B cell (primary cell): Measurements from ENCODE around the gene GSE1. TPM values are rescaled to one million over a fixed set of nuclear protein-coding genes. Genes with fewer than 3 reads are reported as not detected.

ENCODE experiments used
- ATAC-seq: fragments of 200-7000 bp; cut with Tn5 transposase; one replicate; pipeline ENCODE4 v1.10.0; 2021; ENCODE audit warnings: low read depth, mild to moderate bottlenecking, moderate number of reproducible peaks, moderate library complexity
- CTCF ChIA-PET: fragments of 350-600 bp; sonication (Branson Sonifier 250); formaldehyde crosslinking; loops from one replicate; lab custom pipeline; 2021; ENCODE audit warnings: antibody characterized with exemption, inconsistent platforms; lab: Charles Lee
- POLR2A ChIA-PET: fragments of 350-600 bp; sonication (Branson Sonifier 250); formaldehyde crosslinking; loops from one replicate; lab custom pipeline; 2021; ENCODE audit warnings: antibody characterized with exemption; lab: Charles Lee
- DNase-seq: peaks from one replicate; pipeline ENCODE4 v3.0.0; 2013
- H2AFZ ChIP-seq: 2 replicates; pipeline ENCODE4 v1.6.1; 2012; ENCODE audit warnings: mild to moderate bottlenecking, low read depth, low read length; ENCODE audit not compliant: insufficient read depth, poor library complexity, severe bottlenecking
- H3K27ac ChIP-seq, 2 donors: 1 replicate in 1 of 2; 2 replicates in 1 of 2; pipeline ENCODE4 v1.5.1; 2012 to 2013; ENCODE audit warnings: low read length in 2 of 2, mild to moderate bottlenecking in 2 of 2, moderate library complexity in 1 of 2
- H3K27me3 ChIP-seq, 4 experiments: fragments of 200-600 bp in 1 of 4; sonication (generic) in 1 of 4; replicated peaks in 1 of 4; 1 replicate in 2 of 4; 2 replicates in 2 of 4; pipeline versions ENCODE4 v1.6.1 to v1.7.0; 2013 to 2016; ENCODE audit warnings: low read length in 3 of 4, mild to moderate bottlenecking in 2 of 4, mixed read lengths in 1 of 4, moderate library complexity in 1 of 4; ENCODE audit not compliant: insufficient read depth in 4 of 4, control insufficient read depth in 3 of 4; ENCODE audit errors: control extremely low read depth in 1 of 4
- H3K36me3 ChIP-seq, 2 experiments: replicated peaks in 1 of 2; 1 replicate in 1 of 2; 2 replicates in 1 of 2; pipeline versions ENCODE4 v1.6.1 to v1.7.1; 2013; ENCODE audit warnings: low read length in 1 of 2; ENCODE audit not compliant: insufficient read depth in 2 of 2, control insufficient read depth in 1 of 2; ENCODE audit errors: control extremely low read depth in 1 of 2, extremely low read depth in 1 of 2
- H3K4me1 ChIP-seq, 2 donors: fragments of 200-600 bp in 1 of 2; sonication (generic) in 1 of 2; 1 replicate in 1 of 2; 2 replicates in 1 of 2; pipeline versions ENCODE4 v1.5.1 to v1.6.1; 2013 to 2017; ENCODE audit warnings: low read length in 2 of 2; ENCODE audit not compliant: control insufficient read depth in 2 of 2, insufficient read depth in 2 of 2
- H3K4me2 ChIP-seq: replicated peaks from 2 replicates; pipeline ENCODE3; 2012; ENCODE audit warnings: mild to moderate bottlenecking, low read depth, low read length; ENCODE audit not compliant: poor library complexity, severe bottlenecking
- H3K4me3 ChIP-seq, 5 experiments: fragments of 200-600 bp in 1 of 5; sonication (generic) in 1 of 5; 1 replicate in 3 of 5; 2 replicates in 2 of 5; pipeline versions ENCODE4 v1.5.1 to v1.7.0; 2011 to 2016; ENCODE audit warnings: low read length in 4 of 5, mild to moderate bottlenecking in 4 of 5, low read depth in 2 of 5, control low read depth in 1 of 5, moderate library complexity in 1 of 5; ENCODE audit not compliant: insufficient read depth in 1 of 5; ENCODE audit errors: control extremely low read depth in 1 of 5, extremely low read depth in 1 of 5
- H3K79me2 ChIP-seq: fragments of 200-600 bp; sonication (generic); one replicate; pipeline ENCODE4 v1.6.0; 2016; ENCODE audit warnings: low read length; ENCODE audit not compliant: control insufficient read depth, insufficient read depth
- H3K9ac ChIP-seq: fragments of 200-600 bp; sonication (generic); 2 replicates; pipeline ENCODE4 v1.6.1; 2017; ENCODE audit warnings: mild to moderate bottlenecking, low read length, moderate library complexity
- H3K9me3 ChIP-seq, 3 donors: one replicate each; pipeline versions ENCODE4 v1.6.1 to v1.7.1; 2013; ENCODE audit warnings: low read length in 2 of 3; ENCODE audit not compliant: control insufficient read depth in 2 of 3, insufficient read depth in 1 of 3; ENCODE audit errors: control extremely low read depth in 1 of 3
- H4K20me1 ChIP-seq: 2 replicates; pipeline ENCODE4 v1.6.0; 2012; ENCODE audit warnings: mild to moderate bottlenecking, low read length; ENCODE audit not compliant: insufficient read depth, control insufficient read depth, poor library complexity, severe bottlenecking
- H3K27ac Mint-ChIP-seq: one replicate; pipeline ENCODE4 v1.8.0; 2021; ENCODE audit warnings: mixed read lengths
- H3K27me3 Mint-ChIP-seq: one replicate; pipeline ENCODE4 v1.8.0; 2021; ENCODE audit warnings: mixed read lengths
- H3K4me1 Mint-ChIP-seq: one replicate; pipeline ENCODE4 v1.8.0; 2021; ENCODE audit warnings: mixed read lengths
- H3K4me3 Mint-ChIP-seq: one replicate; pipeline ENCODE4 v1.8.0; 2021; ENCODE audit warnings: mixed read lengths
- H3K9me3 Mint-ChIP-seq: one replicate; pipeline ENCODE4 v1.8.0; 2022; ENCODE audit warnings: mixed read lengths; ENCODE audit not compliant: insufficient read depth
- CTCF ChIP-seq: fragments of 200-600 bp; IDR thresholded peaks from one replicate; pipeline ENCODE4 v1.8.0; 2022; ENCODE audit warnings: antibody characterized with exemption, mild to moderate bottlenecking
- EZH2 ChIP-seq: IDR thresholded peaks from 2 replicates; pipeline ENCODE4 v1.6.1; 2012; ENCODE audit warnings: borderline replicate concordance, low read depth, mild to moderate bottlenecking, moderate library complexity, low read length; ENCODE audit not compliant: insufficient read depth, poor library complexity, severe bottlenecking
- WGBS: methylation state at CpG from one replicate; pipeline ENCODE4 v1.1.5; 2013; ENCODE audit warnings: missing lambda C conversion rate; ENCODE audit not compliant: insufficient coverage; 5-methylcytosine and 5-hydroxymethylcytosine counted together
- intact Hi-C: fragments of 100-400 bp; cut with micrococcal nuclease; formaldehyde crosslinking; loops from one replicate; pipeline ENCODE4 v1.10.0; 2022
- polyA plus RNA-seq: library from polyadenylated mRNA; depleted of rRNA; stranded (reverse); fragments of >200 nt; gene quantifications from 2 replicates; pipeline ENCODE4 v1.2.3, GENCODE V29; 2012
- total RNA-seq, 2 donors: library from RNA; stranded (reverse); fragments of 120-200 nt in 1 of 2; gene quantifications; 1 replicate in 1 of 2; 2 replicates in 1 of 2; pipeline versions ENCODE4 v1.2.3 to v1.2.4, GENCODE V29; 2013 to 2022

GSE1 gene
- total and polyA plus RNA-seq, 2 donors (not counting 1 experiment from before 2014, with no cell fraction given), result 57.3 to 76.1 TPM

GRCh38 chr16:85586380-85587104, 26.6 kb upstream of the GSE1 start:
- H3K9me3 ChIP-seq, result no peaks in the 10 kb centered on the region
- H3K4me2 ChIP-seq, result no peak overlapping the region
- intact Hi-C loops, result no loop called here
- Mint-ChIP-seq H3K4me3 (no peak overlapping the region), H3K27me3 (no peaks in the 10 kb centered on the region), H3K4me1 (peaks cover 15% of the 10 kb centered on the region), H3K27ac (no peak overlapping the region), H3K9me3 (no peaks in the 10 kb centered on the region)
- DNase-seq (no peak), ATAC-seq (no peak)
- no peak overlapping the region for H2AFZ ChIP-seq
- no peak overlapping the region for H3K9ac ChIP-seq
- peaks cover 100% of the 10 kb centered on the region for H4K20me1 ChIP-seq
- peaks cover 0 to 12% of the 10 kb centered on the region in 2 experiments for H3K36me3 ChIP-seq
- CTCF ChIA-PET, result no interaction called here
- TF ChIP-seq EZH2 (no peak), CTCF (no peak)
- no peak overlapping the region for H3K27ac ChIP-seq
- no peak overlapping the region for H3K4me3 ChIP-seq
- POLR2A ChIA-PET, result no interaction called here
- WGBS, result 93% methylated on average over 28 of the region's 31 CpGs
- H3K4me1 ChIP-seq, result no peaks in the 10 kb centered on the region
- no peaks in the 10 kb centered on the region for H3K27me3 ChIP-seq
- H3K79me2 ChIP-seq, result peaks cover 99% of the 10 kb centered on the region

GRCh38 chr16:85587762-85588556, 25.2 kb upstream of the GSE1 start:
- CTCF ChIA-PET, result no interaction called here
- intact Hi-C loops, result no loop called here
- Histone ChIP-seq H3K4me2 (no peak overlapping the region), H3K27ac (no peak overlapping the region), H2AFZ (no peak overlapping the region), H3K79me2 (peaks cover 98% of the 10 kb centered on the region), H3K36me3 (peaks cover 0 to 12% of the 10 kb centered on the region in 2 experiments), H3K9me3 (no peaks in the 10 kb centered on the region), H3K4me1 (no peaks in the 10 kb centered on the region), H3K27me3 (no peaks in the 10 kb centered on the region), H3K9ac (no peak overlapping the region), H3K4me3 (no peak overlapping the region), H4K20me1 (peaks cover 100% of the 10 kb centered on the region)
- no peak for DNase-seq
- Mint-ChIP-seq H3K9me3 (no peaks in the 10 kb centered on the region), H3K27me3 (no peaks in the 10 kb centered on the region), H3K4me1 (peaks cover 18% of the 10 kb centered on the region), H3K4me3 (no peak overlapping the region), H3K27ac (no peak overlapping the region)
- no peak for ATAC-seq
- TF ChIP-seq EZH2 (no peak), CTCF (no peak)
- POLR2A ChIA-PET, result no interaction called here
- WGBS, result 96% methylated on average over 24 of the region's 26 CpGs
